Neural crest cell (in vitro differentiated cells): ENCODE measurements around the gene ZNF169. TPM values are rescaled to one million over a fixed set of nuclear protein-coding genes. Genes with fewer than 3 reads are reported as not detected.
"Not testable (repeated sequence)": the region's sequence is repeated elsewhere in the genome, so short reads cannot be mapped to it uniquely, and the experiment has no call there.

Experiments
- DNase-seq: peaks from one replicate; pipeline ENCODE4 v3.0.0; 2021; ENCODE audit warnings: low read depth, mixed read lengths, low spot score
- H3K27ac Mint-ChIP-seq: one replicate; pipeline ENCODE4 v1.8.0; 2021; ENCODE audit warnings: mild to moderate bottlenecking, mixed read lengths; ENCODE audit not compliant: unreplicated experiment
- H3K27me3 Mint-ChIP-seq: 2 replicates; pipeline ENCODE4 v1.8.0; 2021; ENCODE audit warnings: low read depth, mild to moderate bottlenecking, mixed read lengths
- H3K36me3 Mint-ChIP-seq: 2 replicates; pipeline ENCODE4 v1.8.0; 2021; ENCODE audit warnings: low read depth, mild to moderate bottlenecking, mixed read lengths
- H3K4me1 Mint-ChIP-seq: 2 replicates; pipeline ENCODE4 v1.8.0; 2021; ENCODE audit warnings: mixed read lengths
- H3K4me3 Mint-ChIP-seq: one replicate; pipeline ENCODE4 v1.8.0; 2021; ENCODE audit warnings: mild to moderate bottlenecking, mixed read lengths
- H3K9me3 Mint-ChIP-seq: 2 replicates; pipeline ENCODE4 v1.8.0; 2021; ENCODE audit warnings: mixed read lengths
- total RNA-seq: library from RNA; stranded (reverse); gene quantifications from 2 replicates; pipeline ENCODE4 v1.2.1, GENCODE V29; 2021

ZNF169 gene
- total RNA-seq, 1 donor from 2014 or later = 5.9 TPM

DNA sequence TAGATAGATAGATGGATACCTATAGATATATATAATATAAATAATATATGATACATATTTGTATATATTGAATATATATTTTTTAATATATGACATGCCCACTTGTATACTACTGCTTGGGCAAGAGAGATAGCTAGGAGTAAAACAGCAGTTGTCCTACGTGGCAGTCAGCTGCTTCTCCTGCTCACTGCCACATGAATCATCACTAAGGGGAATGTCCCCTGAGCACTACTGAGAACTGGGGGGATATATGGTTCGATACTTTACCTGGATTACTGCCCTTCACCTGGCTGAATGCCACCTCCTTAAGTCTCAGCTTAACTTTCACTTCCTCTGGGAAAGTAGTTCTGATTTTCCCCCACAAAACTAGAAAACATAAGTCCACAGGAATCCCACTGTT, 82.6 kb downstream of the ZNF169 start:
- H3K4me1 Mint-ChIP-seq, H3K27me3 Mint-ChIP-seq, H3K27ac Mint-ChIP-seq, H3K4me3 Mint-ChIP-seq, DNase-seq, H3K36me3 Mint-ChIP-seq, H3K9me3 Mint-ChIP-seq: not testable (repeated sequence)

- H3K27me3 Mint-ChIP-seq = not testable (repeated sequence)
These were observed 88.4 kb downstream of the ZNF169 start for GRCh38 chr9:94347451-94347850.

DNA sequence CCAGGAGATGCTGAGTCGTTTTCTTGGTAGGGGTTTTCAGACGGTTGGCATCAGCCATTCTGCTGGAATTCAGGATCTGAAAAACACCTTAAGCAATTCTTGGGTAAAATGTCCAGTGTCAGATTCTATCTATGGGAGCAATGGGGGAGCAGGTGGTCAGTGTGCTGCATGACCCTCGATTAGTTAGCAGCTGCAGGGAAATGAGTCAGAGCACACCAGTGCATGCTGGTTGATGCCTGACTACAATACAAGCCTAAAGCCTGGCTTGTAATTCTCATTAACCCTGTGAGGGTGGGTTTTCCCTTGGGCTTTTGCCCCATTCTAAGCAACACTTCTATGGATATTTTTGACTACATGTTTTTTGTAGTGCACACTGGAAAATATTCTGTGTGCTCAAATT, 89.7 kb downstream of the ZNF169 start:
- not testable (repeated sequence) for H3K9me3 Mint-ChIP-seq

More at GRCh38 chr9:94347451-94347850, 88.4 kb downstream of the ZNF169 start:
- H3K4me3 Mint-ChIP-seq, DNase-seq, H3K36me3 Mint-ChIP-seq, H3K4me1 Mint-ChIP-seq, H3K27ac Mint-ChIP-seq, H3K9me3 Mint-ChIP-seq: not testable (repeated sequence)

More for the DNA sequence above, 89.7 kb downstream of the ZNF169 start:
- not testable (repeated sequence) for H3K27me3 Mint-ChIP-seq, DNase-seq, H3K4me1 Mint-ChIP-seq, H3K27ac Mint-ChIP-seq, H3K36me3 Mint-ChIP-seq, H3K4me3 Mint-ChIP-seq

Other genes starting within 250 kb of the ZNF169 start
- gene PTPDC1, start 174.8 kb upstream of the ZNF169 start, total RNA-seq = 9.5 and 10.1 TPM in 2 replicates
- 0.09 TPM in 1 of 2 replicates, not detected in the other for gene NUTM2F, start 69.3 kb downstream of the ZNF169 start, total RNA-seq